Measurements from ENCODE around the gene AKAP8L.
"Not testable (repeated sequence)": the region's sequence is repeated elsewhere in the genome, so short reads cannot be mapped to it uniquely, and the experiment has no call there.

The AKAP8L gene

GRCh38 chr19:15421136-15421695, 2.4 kb upstream of the AKAP8L start:
- DNase-seq (ENCODE audit: low read depth in 2 of 2) = no peak

GRCh38 chr19:15419413-15420025, 731 bp upstream of the AKAP8L start:
- no peak for DNase-seq (ENCODE audit: low read depth in 2 of 2)

GRCh38 chr19:15418231-15418578, 583 bp downstream of the AKAP8L start:
- no peak for DNase-seq (ENCODE audit: low read depth in 2 of 2)

- DNase-seq (ENCODE audit: low read depth in 2 of 2) = no peak
Measured at GRCh38 chr19:15417699-15418098, 1.1 kb downstream of the AKAP8L start.

GRCh38 chr19:15412832-15413231, 6.0 kb downstream of the AKAP8L start:
- DNase-seq (ENCODE audit: low read depth in 2 of 2) = no peak

- DNase-seq (ENCODE audit: low read depth in 2 of 2) = not testable (repeated sequence)
Measured at GRCh38 chr19:15411351-15411750, 7.4 kb downstream of the AKAP8L start.

GRCh38 chr19:15404780-15405211, 14.0 kb downstream of the AKAP8L start:
- no peak for DNase-seq (ENCODE audit: low read depth in 2 of 2)

- DNase-seq (ENCODE audit: low read depth in 2 of 2) = no peak
Measured at GRCh38 chr19:15404097-15404779, 14.6 kb downstream of the AKAP8L start.

GRCh38 chr19:15403151-15403531, 15.6 kb downstream of the AKAP8L start:
- no peak for DNase-seq (ENCODE audit: low read depth in 2 of 2)

- DNase-seq (ENCODE audit: low read depth in 2 of 2) = no peak
Measured at GRCh38 chr19:15402411-15403150, 16.2 kb downstream of the AKAP8L start.

GRCh38 chr19:15401397-15401710, 17.4 kb downstream of the AKAP8L start:
- no peak for DNase-seq (ENCODE audit: low read depth in 2 of 2)

- DNase-seq (ENCODE audit: low read depth in 2 of 2) = no peak
Measured at GRCh38 chr19:15400521-15401396, 18.0 kb downstream of the AKAP8L start.

- no peak for DNase-seq (ENCODE audit: low read depth in 2 of 2)
Measured at GRCh38 chr19:15399635-15400034, 19.2 kb downstream of the AKAP8L start.

- DNase-seq (ENCODE audit: low read depth in 2 of 2) = no peak
Measured at GRCh38 chr19:15399234-15399515, 19.6 kb downstream of the AKAP8L start.

- no peak for DNase-seq (ENCODE audit: low read depth in 2 of 2)
Measured at GRCh38 chr19:15398501-15399233, 20.1 kb downstream of the AKAP8L start.

GRCh38 chr19:15397782-15398181, 21.0 kb downstream of the AKAP8L start:
- no peak for DNase-seq (ENCODE audit: low read depth in 2 of 2)

- no peak for DNase-seq (ENCODE audit: low read depth in 2 of 2)
Measured at GRCh38 chr19:15397236-15397635, 21.6 kb downstream of the AKAP8L start.

GRCh38 chr19:15396436-15396835, 22.4 kb downstream of the AKAP8L start:
- DNase-seq (ENCODE audit: low read depth in 2 of 2) = no peak

- DNase-seq (ENCODE audit: low read depth in 2 of 2) = not testable (repeated sequence)
Measured at GRCh38 chr19:15395251-15395650, 23.5 kb downstream of the AKAP8L start.

GRCh38 chr19:15394426-15394825, 24.4 kb downstream of the AKAP8L start:
- DNase-seq (ENCODE audit: low read depth in 2 of 2) = no peak

- DNase-seq (ENCODE audit: low read depth in 2 of 2) = no peak
Measured at GRCh38 chr19:15393963-15394362, 24.8 kb downstream of the AKAP8L start.

Data from stimulated activated CD8-positive, alpha-beta memory T cell treated with anti-CD3 and anti-CD28 coated beads, Interleukin-7, amount 100 ng/mL, for 4 hours (primary cell).